ENCODE data around the gene CDH2. TPM values are rescaled to one million over a fixed set of nuclear protein-coding genes. Genes with fewer than 3 reads are reported as not detected.
A peak's percentile ranks its signal among the peaks of the same experiment; 100 is the strongest.

The CDH2 gene
- polyA plus RNA-seq, 3 donors, result 70.4 to 83.8 (median 79.9) TPM

DNA sequence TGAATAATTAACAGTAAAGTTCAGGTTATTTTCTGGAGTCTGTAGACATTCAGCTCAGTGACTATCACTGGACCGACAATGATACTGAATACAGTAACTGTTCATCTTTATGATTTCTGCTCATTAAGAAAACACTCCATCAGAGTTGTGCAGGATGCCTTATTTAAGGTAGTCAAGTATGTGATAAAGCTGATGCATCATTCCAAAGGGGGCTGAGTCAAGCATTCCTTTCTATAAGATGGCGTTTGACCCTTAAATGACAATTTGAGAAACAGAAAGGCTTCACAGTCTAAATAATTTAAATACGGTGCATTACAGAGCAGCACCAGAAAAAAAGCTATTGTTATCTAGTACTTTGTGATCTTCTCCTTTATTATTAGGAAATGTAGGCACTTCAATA lies 131.1 kb downstream of the CDH2 start:
- no peak for DNase-seq

DNA sequence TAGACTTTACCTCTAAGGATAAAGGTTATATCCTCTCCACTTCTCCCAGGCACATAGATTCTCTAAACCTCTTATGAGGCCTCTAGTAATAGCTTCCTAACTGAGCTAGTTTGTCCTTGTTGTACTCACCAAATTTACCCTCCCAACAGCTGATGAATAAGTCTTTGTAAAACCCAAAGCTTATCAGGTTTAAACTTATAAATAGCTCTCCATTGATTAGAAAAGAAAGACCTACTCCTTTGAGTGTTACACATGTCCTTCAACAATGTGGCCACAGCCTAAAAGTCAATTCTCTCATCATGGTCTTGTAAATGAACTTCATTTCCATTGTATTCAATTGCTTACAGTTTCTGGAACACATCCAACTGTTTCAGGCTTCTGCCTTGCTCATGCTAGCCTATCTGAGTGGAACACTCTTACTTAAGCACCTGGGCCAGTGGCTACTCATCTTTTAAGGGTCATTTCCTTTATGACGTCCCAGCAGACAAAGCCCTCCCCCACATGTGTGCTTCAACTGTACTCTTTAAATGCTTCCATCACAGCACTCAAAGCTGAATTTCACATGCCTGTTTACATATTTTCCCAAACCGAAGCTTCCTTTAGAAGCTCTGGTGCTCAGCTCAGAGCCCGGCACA lies 131.6 kb downstream of the CDH2 start:
- peak; percentile 50 for DNase-seq

GRCh38 chr18:28044036-28044435 lies 132.9 kb downstream of the CDH2 start:
- DNase-seq, result no peak

DNA sequence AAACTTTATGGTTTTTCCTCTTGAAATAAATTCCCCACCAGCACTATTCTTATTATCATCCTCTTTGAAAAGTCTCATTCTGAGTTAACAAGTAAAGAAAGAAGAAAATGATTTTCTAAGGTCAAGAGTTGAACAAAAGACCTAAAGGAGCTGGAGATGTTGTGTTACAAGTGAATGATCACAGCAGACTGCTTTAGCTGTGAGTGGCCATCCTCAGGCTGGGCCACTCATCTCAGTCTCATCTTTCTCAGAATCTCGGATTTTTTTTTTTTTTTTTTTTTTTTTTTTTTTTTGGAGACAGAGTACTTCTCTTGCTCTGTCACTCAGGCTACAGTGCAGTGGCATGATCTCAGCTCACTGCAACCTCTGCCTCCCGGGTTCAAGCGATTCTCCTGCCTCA lies 133.3 kb downstream of the CDH2 start:
- DNase-seq, result no peak

- no peak for DNase-seq
Measured at GRCh38 chr18:28041366-28041765, 135.6 kb downstream of the CDH2 start.

GRCh38 chr18:28040716-28041115 lies 136.2 kb downstream of the CDH2 start:
- DNase-seq, result no peak

GRCh38 chr18:28040211-28040610 lies 136.7 kb downstream of the CDH2 start:
- no peak for DNase-seq

DNA sequence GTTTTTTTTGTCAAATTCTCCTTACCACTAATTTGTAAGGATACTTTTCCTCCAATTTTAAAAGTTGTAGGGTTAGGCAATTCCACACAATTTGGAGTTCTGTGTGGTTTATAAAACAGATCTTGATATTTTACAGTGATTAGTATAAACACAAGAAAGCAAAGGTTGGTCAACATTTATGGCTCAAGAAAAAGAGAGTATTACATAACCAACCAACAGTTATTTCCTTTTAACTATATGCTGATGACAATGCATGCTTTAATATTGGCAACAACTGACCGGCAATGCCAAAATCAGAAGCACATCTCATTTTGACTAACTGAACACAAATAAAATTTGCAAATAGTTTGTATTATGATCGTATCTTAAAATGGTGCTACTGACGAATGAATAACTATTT lies 137.2 kb downstream of the CDH2 start:
- no peak for DNase-seq

GRCh38 chr18:28039078-28039477 lies 137.9 kb downstream of the CDH2 start:
- DNase-seq, result no peak

DNA sequence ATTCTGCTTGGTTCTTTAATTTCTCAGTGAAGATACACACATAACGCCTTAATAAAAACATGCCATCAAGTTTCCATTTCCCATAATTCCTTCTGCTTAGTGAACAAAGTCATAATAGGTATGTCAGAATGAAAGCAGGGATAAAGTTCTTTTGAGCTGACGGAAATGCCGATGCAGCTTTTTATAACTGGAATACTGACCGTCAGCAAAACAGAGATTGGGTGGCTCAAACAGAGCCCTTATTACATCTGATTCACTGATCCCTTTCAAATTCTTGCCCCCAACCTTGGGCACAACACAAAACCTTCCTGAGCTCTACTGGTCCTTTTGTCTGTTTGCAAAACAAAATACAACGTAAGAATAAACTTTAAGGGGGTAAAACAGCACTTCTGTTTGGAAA lies 140.4 kb downstream of the CDH2 start:
- DNase-seq, result no peak

GRCh38 chr18:28034567-28034966 lies 142.4 kb downstream of the CDH2 start:
- no peak for DNase-seq

GRCh38 chr18:28032177-28032576 lies 144.8 kb downstream of the CDH2 start:
- no peak for DNase-seq

DNA sequence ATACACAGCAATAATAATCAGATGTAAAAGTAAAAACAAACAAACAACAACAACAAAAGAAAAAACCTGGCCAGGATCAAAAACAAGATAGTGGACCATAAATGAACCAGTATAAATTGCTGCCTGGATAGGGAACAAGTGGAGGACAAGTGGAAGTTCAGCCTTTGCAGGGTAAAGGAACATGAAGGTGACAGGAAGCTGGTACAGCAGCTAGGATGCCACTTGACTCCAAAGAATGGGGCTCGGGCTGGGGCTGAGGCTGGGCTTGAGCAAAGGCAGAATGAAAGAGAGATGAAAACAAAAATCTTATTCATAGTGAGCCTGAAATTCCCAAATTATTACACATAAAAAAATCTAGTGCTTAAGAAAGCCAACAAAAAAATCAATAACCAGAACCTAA lies 146.5 kb downstream of the CDH2 start:
- no peak for DNase-seq

DNA sequence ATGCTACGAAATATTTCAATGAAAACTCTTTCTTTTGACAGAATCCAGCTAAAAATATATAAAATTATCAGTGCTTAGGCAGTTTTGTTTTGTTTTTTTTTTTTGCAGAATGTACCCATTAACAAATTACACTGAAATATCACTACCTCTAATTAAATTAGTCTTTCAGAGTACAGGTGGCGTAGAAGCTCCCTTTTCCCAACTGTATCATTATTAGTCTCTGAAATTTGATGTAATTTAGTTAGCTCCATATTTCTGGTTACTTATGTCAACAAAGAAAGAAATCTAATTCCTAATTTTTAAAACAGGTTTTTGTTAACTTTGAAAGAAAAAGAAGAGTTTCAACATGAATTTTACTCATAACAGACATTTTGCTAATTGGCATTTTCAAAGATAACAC lies 149.2 kb downstream of the CDH2 start:
- no peak for DNase-seq

DNA sequence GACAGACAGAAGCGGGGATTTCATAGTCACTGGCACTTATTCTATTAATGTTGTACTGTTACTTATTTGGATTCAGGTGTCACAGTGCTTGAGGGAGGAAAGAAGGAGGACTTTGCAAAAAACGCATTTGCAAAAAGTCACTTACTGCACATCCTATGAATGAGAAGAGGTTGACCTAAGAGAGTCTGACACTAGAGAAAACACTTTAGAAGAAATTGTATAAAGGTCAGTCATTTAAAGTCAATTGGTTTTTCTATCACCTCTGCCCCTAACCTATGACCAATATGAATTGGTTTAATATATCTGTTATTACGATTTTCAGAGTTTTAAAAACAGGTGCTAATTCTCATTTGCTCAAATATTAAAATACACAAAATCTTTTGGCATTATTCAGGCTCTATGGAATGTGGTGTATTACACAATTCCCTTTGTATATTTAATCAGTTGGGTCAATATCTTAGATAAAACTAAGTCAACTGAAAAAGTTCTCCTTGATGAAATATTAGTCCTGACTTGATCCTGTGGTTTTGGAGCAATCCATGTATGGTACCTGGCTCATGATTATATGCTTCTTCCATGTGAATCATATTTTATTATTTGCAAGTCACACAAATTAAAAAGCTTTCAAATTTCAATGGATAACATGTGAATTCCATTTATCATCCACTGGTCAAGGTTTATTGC lies 157.4 kb downstream of the CDH2 start:
- no peak for DNase-seq

GRCh38 chr18:28018351-28018750 lies 158.6 kb downstream of the CDH2 start:
- DNase-seq, result no peak

DNA sequence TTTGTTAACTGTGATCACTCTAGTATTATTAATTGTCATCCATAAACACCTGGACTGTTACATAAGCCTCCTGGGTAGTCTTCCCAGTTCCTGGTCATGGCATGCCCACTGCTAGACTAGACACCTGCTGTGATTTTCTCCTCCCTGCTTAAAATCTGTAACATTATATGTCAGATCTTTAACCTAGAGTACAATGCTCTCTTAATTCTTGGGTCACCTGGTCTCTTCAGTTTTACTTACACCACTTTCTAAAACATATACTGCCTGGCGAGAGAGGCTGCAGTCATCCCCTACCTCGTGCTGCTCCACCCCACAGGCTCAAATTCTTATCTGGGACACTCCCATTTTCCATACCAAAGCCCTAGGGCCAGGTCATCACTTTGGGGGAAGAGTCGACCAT lies 161.3 kb downstream of the CDH2 start:
- no peak for DNase-seq

- peak; percentile 26 for DNase-seq
Measured at GRCh38 chr18:28013066-28013465, 163.9 kb downstream of the CDH2 start.

GRCh38 chr18:28012336-28012735 lies 164.6 kb downstream of the CDH2 start:
- DNase-seq, result no peak

GRCh38 chr18:28009589-28009988 lies 167.3 kb downstream of the CDH2 start:
- no peak for DNase-seq

GRCh38 chr18:28007841-28008240 lies 169.1 kb downstream of the CDH2 start:
- DNase-seq, result no peak

GRCh38 chr18:28005164-28005563 lies 171.8 kb downstream of the CDH2 start:
- DNase-seq, result no peak

DNA sequence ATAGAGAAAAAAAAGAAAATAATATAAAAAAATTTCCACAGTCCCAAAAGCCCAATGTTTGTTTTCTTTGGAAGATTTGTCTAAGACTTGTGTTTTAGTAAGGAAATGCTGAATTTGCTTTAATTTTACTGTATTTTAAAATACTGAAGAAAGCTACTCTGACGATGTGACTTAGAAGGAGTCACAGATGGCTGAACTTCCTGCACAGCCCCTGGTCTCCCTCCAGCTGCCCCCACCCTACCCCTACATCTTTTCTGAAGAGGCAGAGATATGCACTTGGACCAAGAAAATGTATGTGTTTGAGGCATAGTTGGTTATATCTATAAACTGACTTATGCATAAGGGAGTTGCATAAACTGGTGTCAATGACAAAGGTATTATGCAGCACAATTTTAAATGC lies 172.3 kb downstream of the CDH2 start:
- no peak for DNase-seq

DNA sequence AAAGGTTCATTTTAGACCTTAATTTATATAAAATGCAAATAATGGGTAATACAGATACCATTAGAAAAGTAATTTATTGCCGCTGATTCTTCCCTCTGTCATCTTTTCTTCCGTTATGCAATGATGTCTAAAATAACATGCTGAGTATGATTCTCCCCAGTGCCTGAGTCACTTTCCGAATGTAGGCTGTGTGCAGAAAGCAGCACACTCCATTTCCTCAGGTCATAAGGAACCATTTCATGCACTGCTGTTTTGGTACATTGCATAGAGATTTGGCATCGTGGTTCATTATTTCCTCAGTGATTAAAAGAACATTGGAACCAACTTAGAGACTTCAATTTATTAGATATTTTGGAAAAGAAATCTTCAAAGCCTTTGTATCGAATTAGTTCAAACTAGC lies 173.5 kb downstream of the CDH2 start:
- DNase-seq, result no peak
